Left cardiac atrium (tissue), 4 donors: Measurements from ENCODE around the gene CCDC134. TPM values are rescaled to one million over a fixed set of nuclear protein-coding genes. Genes with fewer than 3 reads are reported as not detected.
"Not testable (repeated sequence)": the region's sequence is repeated elsewhere in the genome, so short reads cannot be mapped to it uniquely, and the experiment has no call there.

ENCODE experiments used
- ATAC-seq, 2 donors: fragments of 200-7000 bp; cut with Tn5 transposase; one replicate each; pipeline ENCODE4 v1.9.1; 2020; ENCODE audit warnings: mild to moderate bottlenecking in 2 of 2, moderate library complexity in 2 of 2
- DNase-seq: peaks from one replicate; pipeline ENCODE4 v3.0.0-alpha.2; 2020
- intact Hi-C, 2 donors: fragments of 100-400 bp; cut with DNase I; formaldehyde crosslinking; loops; one replicate each; pipeline versions ENCODE4 v1.14.1 to v1.15.1; 2022 to 2023
- total RNA-seq, 2 donors: library from RNA; stranded (reverse); fragmentation: NEBNext Ultra II Directional; extraction: Animal tissue kit (Norgen Biotek cat#: 25700); gene quantifications; one replicate each; pipeline ENCODE4 v1.2.1, GENCODE V29; 2021
- donor health status: DM: no; HTN: yes; CAD: no.
- donor health status: DM: no; HTN: yes; CAD: no; lungs with severe emphysema.
- donor health status: DM: yes; HTN: yes; CAD: no.
- donor health status: Dilated cardiomyopathy.

Gene CCDC134
- total RNA-seq, 2 donors from 2014 or later = 4.9 to 5.4 TPM

- intact Hi-C loops = no loop called here
- peak; percentile 8 to 15 for ATAC-seq
- DNase-seq = no peak
Observed at GRCh38 chr22:41862160-41862529, 61.7 kb downstream of the CCDC134 start.

- ATAC-seq = peak; percentile 33 to 35
- no peak for DNase-seq
- intact Hi-C loops = no loop called here
Observed at GRCh38 chr22:41862530-41863266, 62.2 kb downstream of the CCDC134 start.

GRCh38 chr22:41863472-41863871 lies 63.0 kb downstream of the CCDC134 start:
- DNase-seq (no peak), ATAC-seq (no peak)
- intact Hi-C loops = no loop called here

GRCh38 chr22:41868556-41868955 lies 68.1 kb downstream of the CCDC134 start:
- intact Hi-C loops = no loop called here
- no peak for DNase-seq

GRCh38 chr22:41870081-41870480 lies 69.6 kb downstream of the CCDC134 start:
- DNase-seq, ATAC-seq, intact Hi-C loops: not testable (repeated sequence)

More at GRCh38 chr22:41868556-41868955, 68.1 kb downstream of the CCDC134 start:
- ATAC-seq = no peak

GRCh38 chr22:41870786-41871185 lies 70.3 kb downstream of the CCDC134 start:
- no peak for ATAC-seq
- DNase-seq = no peak
- intact Hi-C loops = no loop called here

GRCh38 chr22:41873391-41873790 lies 72.9 kb downstream of the CCDC134 start:
- peak in 1 of 2 donors; percentile 18 for ATAC-seq
- intact Hi-C loops = no loop called here
- no peak for DNase-seq

GRCh38 chr22:41874090-41874489 lies 73.6 kb downstream of the CCDC134 start:
- intact Hi-C loops = no loop called here
- ATAC-seq = no peak
- no peak for DNase-seq

- intact Hi-C loops = no loop called here
- ATAC-seq = no peak
- DNase-seq = no peak
Observed at GRCh38 chr22:41875531-41876270, 75.2 kb downstream of the CCDC134 start.

Other genes with a start within 250 kb of the CCDC134 start
- gene CSDC2, start 239.7 kb upstream of the CCDC134 start, total RNA-seq = 100 to 1,000 TPM; 165 to 217 TPM
- gene PMM1, start 210.8 kb upstream of the CCDC134 start, total RNA-seq = 10 to 100 TPM; 13.0 to 22.1 TPM
- 10 to 100 TPM; 56.5 to 64.0 TPM for gene DESI1, start 179.6 kb upstream of the CCDC134 start, total RNA-seq
- gene XRCC6, start 179.4 kb upstream of the CCDC134 start, total RNA-seq = 100 to 1,000 TPM; 141 to 169 TPM
- 100 to 1,000 TPM; 178 to 226 TPM for gene SNU13, start 111.8 kb upstream of the CCDC134 start, total RNA-seq
- gene MEI1, start 101.2 kb upstream of the CCDC134 start, total RNA-seq = 1 to 10 TPM in 1 of 2 donors, under 1 TPM in 1; 0.42 to 1.7 TPM
- 10 to 100 TPM; 58.7 to 84.0 TPM for gene SREBF2, start 32.4 kb downstream of the CCDC134 start, total RNA-seq
- gene SHISA8, start 114.4 kb downstream of the CCDC134 start, total RNA-seq = 1 to 10 TPM; 1.1 to 3.3 TPM
- under 1 TPM; 0.29 to 0.44 TPM for gene TNFRSF13C, start 126.1 kb downstream of the CCDC134 start, total RNA-seq
- gene CENPM, start 146.5 kb downstream of the CCDC134 start, total RNA-seq = 1 to 10 TPM in 1 of 2 donors, under 1 TPM in 1; 0.79 to 2.0 TPM
- under 1 TPM; 0.09 to 0.24 TPM for gene SEPTIN3, start 168.8 kb downstream of the CCDC134 start, total RNA-seq
- under 1 TPM; 0.42 to 0.50 TPM for gene WBP2NL, start 198.1 kb downstream of the CCDC134 start, total RNA-seq